KG1 (cell line): Measurements from ENCODE around the gene FNDC3B.
"Not testable (repeated sequence)": the region's sequence is repeated elsewhere in the genome, so short reads cannot be mapped to it uniquely, and the experiment has no call there.

ENCODE experiments used
- DNase-seq: peaks from one replicate; lab custom pipeline; 2025; lab: John Stamatoyannopoulos, UW

The FNDC3B gene

DNA sequence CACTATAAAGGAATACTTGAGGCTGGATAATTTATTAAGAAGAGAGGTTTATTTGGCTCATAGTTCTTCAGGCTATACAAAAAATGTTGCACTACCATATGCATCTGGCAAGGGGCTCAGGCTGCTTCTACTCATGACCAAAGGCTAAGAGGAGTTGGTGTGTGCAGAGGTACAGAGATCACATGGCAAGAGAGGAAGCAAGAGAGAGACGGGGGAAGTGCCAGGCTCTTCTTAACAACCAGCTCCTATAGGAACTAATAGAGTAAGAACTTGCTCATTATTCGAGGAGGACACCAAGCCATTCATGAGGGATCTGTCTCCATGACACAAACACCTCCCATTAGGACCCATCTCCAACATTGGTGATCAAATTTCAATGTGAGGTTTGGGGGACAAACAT lies 6.0 kb upstream of the FNDC3B start:
- no peak for DNase-seq

DNA sequence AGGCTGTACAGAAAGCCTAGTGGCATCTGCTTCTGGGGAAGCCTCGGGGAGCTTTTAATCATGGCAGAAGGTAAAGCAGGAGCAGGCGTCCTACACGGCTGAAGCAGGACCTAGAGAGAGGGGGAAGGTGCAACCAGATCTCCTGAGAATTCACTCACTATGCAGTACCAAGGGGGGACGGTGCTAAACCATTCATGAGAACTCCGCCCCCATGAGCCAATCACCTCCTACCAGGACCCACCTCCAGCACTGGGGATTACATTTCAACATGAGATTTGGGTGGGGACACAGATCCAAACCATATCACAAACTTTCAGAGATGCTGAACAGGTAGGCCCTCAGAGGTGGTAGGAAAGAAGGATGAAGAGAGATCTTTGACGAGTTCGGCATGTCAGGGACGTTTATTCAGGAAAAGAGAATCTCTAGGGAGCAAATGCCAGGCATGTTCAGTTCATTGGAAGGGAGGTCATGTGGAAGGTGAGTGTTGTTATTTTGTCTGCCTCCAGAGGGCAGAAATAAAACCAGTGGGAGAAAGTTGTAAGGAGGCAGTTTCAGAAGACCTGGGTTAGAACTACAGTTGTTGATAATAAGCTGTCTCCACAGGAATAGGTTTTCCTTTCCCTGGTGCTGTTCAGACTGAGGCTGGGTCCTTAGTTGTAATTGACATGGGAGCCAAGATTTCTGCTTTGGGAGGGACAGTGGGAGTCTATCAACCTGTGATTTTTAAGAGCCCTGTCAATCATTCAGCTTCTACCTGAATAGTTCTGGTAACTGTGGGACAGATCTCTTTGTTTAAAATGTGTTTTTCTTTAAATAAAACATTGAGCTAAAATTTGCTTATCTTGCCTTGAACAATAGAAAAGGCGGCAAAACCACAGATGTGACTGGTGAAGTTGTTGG lies 4.3 kb upstream of the FNDC3B start:
- DNase-seq: no peak

DNA sequence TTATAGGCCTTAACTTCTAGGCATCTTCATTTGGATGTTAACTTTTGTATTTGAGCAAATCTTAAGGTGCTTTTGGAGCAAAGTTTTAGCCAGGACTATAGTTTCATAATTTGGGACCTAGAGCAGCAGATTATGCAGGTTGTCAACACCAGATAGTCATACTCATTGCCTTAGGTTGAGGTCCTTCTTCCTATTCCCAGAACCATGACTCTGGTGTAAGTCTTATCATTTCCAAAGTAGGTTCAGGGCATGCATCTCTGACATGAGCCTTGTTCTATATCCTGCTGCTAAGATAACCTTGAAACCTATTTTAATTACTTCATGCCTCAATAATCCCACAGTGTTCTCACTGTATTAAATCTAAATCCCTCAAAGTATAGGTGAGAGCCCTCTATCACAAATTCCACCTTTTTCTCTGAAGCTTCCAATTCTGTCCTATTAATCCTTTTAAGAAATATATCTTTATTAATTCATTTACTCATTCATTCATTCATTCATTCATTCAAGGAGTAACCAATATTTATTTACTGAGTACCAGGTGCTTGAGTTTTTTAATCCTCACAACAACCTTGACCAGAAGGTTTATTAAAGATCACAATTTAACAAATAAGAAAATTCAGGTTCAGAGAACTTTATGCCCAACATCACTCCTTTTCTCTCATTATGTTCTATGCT lies 2.7 kb upstream of the FNDC3B start:
- no peak for DNase-seq

DNA sequence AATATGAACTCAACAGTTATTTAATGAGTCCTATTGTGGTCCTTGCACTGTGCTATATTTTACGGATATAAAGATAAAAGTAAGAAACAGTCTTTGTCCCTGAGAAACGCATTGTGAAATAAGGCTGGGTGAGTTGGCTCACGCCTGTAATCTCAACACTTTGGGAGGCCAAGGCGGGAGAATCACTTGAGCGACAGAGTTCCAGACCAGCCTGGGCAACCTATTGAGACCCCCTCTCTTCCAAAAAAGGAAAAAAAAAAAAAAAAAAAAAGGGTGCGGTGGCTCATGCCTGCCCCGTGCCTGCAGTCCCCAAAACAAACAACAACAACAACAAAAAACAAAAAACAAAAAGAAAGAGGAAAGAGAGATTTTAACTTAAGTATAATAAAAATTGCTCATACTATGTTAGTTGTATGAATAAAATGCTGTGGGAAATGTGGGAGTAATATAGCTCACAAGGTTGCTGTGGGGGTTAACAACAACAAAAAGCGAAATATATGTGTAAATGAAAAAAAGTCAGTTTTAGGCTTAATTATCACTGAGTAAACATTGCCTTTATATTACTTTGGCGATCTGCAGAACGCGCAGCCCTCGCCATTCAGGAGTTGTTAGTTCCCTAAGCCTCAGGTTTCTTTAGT lies 461 bp upstream of the FNDC3B start:
- no peak for DNase-seq

DNA sequence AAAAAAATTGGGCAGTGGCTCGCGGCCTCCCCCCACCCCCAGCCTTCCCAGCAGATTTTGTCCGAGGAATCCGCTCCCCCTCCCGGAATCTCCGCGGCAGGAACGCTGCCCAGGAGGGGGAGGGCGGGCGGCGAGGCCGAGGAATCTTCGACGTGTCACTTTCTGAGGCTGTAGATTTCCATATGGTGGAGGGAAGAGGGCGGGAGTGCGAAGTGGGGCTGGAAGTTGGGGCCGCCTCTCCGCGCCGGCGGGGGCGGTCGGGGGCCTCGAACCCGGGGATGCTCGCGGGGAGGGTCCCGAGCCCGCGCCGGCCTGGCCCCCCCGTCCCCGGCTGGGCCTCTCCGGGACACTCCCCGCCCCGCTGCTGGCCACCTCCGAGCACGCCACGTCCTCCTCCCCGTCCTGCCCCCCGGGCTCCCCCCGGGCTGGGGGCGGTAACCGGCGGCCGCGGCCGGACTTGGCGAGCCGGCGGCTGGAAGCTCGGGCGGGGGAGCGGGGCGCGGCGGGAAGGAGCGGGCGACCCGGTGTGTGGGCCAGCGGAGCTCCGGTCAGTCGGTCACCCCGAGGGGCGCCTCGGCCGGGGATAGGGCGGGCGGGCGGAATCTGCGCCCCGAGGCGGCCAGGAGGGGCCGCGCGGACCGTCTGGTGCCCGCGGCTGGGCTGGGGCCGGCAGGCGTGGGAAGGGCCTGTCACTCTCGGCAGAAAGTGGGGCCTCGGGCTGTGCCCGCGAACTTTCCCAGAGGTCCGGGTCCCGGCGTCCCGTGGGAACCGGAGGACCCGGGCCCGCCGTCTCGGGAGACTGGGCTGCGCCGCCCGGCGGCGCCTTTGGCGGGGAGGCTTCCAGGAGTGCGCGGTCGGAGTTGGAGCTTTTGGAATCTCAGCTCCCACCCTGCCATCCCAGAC lies 951 bp downstream of the FNDC3B start:
- no peak for DNase-seq

DNA sequence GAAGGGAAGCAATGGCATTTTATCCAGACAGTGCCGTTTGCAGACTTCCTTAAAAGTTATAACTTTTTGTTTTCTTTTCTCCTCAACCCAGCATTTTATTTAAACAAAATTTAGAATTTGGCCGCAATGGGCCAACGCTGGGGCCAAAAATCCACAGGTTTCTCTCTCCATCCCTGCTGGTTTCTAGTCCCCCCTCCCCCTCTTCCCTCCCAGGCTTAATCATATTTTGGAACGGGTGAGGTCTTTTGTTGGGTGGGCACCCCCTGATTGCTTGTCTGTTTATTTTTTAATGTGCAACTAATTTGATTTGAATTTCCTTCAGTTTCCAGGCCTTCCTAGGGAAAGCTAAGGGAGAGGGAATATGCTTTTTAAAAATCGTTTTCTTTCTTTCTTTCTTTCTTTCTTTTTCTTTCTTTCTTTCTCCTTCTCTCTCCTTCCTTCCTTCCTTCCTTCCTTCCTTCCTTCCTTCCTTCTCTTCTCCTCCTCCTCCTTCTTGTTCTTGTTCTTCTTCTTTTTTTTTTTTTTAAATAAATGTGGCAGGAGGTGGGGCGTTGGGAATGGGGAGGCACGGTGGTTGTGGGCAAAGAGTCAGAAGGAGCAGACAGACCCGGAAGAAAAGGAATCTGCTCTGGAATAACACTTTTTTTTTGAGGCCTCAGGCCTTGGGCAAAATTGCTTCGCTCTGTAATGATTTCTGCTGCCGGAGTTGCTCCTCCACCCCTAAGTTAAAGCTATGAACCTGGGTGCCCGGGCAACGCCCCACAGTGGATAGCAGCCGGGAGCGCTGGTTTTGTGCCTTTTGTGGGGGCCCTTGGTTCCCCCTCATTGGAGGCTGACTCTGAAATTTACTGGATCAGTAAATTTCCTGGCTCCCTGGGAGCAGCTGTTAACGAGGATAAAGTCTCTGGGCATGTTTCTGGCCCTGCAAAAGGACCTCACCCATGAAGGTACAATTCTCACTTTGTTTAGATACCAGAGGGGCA lies 1.9 kb downstream of the FNDC3B start:
- DNase-seq: no peak

DNA sequence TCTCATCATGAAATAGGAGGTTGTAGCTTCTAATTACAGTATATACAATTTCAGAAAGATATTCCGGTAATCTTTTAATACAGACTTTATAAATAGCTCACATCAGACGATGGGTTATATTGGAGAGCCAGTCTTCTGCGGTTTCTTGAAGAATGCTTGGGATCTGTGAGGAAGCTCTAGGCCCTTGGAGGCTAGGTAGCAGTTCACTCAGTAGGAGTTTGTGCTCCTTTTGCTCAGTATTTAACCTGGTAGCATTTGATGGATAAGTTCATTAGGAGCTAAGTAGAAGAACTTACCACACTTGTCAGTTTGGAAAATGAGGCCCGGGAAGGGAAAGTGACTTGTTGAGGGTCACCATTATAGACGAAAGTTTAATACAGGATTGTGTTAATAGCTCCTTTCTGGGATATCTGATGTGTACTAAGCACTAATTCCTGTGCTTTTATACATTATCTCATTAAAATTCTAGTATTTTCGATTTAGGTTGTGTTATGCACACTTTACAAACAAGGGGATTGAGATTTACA lies 2.8 kb downstream of the FNDC3B start:
- no peak for DNase-seq

DNA sequence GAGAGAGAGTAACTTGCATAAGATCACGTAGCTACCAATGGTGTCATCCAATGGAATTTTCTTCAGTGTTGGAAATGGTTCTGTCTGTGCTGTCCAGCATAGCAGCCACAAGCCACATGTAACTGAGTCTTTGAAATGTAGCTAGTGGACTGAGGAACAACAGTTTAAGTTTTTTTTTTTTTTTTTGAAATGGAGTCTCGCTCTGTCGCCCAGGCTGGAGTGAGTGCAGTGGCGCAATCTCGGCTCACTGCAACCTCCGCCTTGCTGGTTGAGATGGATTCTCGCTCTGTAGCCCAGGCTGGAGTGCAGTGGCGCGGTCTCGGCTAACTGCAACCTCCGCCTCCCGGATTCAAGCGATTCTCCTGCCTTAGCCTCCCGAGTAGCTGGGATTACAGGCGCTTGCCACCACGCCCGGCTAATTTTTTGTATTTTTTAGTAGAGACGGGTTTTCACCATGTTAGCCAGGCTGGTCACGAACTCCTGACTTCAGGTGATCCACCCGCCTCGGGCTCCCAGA lies 3.3 kb downstream of the FNDC3B start:
- not testable (repeated sequence) for DNase-seq

DNA sequence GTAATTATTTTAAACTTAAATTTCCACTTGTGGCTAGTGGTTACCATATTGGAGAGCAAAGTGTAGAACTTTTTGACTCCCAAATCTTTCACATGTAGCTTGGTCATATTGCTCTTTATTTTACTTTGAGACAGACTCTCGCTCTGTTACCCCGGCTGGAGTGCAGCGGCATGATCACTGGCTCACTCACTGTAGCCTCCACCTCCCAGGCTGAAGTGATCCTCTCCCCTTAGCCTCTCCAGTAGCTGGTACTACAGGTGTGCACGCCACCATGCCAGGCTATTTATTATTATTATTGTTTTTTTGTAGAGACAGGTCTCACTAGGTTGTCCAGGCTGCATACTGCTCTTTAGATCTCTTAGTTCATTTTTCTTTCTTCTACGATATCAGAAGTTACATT lies 3.9 kb downstream of the FNDC3B start:
- no peak for DNase-seq

DNA sequence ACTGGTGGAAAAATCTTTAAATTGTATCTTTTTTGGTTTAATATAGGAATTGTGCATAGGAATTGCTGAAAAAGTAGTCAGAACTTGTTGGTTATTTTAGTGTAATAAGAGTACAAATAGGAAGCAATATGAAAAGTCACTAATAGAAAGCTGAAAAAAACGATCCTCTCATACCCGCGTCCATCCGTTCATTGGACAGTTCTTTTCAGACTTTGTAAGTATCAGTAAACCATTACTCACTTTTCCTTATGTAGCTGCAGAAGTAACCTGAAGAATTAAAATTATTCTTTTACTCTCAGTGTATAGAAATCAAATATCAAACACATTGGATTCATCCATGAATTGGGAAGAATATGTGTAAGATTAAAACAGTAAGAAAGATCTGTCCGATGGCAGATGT lies 4.4 kb downstream of the FNDC3B start:
- DNase-seq: no peak

DNA sequence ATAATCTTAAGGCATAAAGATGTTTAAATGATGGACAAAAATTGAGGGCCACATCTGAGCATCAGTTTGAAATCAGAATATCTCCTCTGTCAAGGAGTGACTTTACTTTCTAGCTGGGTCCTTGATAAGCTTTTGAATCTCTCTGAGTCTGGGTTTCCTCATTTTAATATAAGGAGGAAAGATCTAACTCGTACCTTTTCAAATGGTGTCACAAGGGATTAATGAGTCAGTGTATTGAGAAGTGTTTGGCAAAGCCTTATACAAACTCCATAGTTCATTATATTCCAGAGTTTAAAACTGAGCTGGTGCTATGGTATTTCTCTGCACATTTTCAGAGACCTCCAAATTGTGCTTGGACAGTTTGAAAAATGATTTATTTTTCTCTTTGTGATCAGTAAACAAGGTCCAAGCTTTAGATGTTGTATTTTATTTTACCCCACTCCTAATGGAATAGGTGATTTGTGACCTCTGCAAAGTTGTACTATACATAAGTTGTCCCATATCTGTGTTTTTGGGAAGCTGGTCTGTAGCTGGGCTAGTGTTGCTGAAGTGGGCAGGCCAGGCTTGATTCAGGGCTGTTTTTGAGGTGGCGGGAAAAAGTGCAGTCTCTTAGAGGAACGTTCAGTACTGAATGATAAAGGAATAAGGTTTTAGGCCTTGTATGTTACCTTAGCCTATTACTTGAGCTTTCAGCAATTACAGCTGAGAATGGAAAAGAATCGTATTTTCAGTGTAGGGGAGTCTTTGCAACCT lies 5.6 kb downstream of the FNDC3B start:
- no peak for DNase-seq

DNA sequence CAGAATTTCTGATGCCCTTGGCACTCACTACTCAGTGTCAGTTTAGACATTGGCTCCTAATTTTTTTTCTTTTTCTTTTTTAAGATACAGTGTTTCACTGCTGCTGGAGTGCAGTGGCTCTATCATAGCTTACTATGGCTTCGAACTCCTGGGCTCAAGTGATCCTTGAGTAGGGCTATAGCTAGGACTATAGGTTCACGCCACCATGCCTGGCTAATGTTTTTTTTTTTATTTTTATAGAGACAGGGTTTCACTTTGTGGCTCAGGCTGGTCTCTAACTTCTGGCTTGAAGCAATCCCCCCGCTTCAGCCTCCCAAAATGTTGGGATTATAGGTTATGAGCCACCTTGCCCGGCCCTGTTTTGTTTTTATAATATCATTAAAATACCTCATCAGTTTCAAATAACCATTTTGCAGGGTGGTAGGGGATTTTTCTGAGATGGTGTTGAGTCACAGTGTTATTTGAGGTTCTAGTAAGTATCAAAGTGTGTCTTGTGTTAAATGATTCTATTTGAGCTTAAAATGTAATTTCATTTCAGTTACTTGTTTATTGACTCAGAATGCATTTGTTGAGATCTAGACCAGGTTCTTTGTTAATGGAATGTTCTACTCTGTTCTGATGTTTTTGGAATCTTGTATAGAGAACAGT lies 7.0 kb downstream of the FNDC3B start:
- DNase-seq: no peak

DNA sequence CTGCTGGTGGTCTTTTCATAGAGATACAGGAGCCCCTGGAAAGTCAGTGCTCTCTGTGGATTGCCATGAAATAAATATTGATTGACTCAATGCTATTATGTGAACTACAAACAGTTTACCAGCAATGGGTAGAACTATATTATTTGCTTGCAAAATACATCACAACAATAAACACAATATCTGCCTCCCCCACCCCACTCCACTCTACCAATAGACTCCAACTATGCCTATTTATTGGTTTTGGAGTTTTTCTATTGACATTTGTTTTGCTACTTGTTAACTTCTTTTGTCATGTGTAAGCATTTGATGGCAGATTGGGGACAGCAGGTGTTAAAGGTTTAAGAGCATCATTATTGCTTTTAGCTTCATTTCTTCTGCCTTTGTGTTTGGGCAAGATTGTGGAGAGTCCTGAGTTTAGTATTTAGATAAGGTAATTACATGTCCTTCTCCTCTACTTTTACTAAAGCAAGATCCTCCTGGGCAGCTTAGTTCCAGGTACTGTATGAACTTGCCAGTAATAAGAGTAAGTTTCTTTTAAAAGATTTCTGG lies 8.3 kb downstream of the FNDC3B start:
- no peak for DNase-seq

DNA sequence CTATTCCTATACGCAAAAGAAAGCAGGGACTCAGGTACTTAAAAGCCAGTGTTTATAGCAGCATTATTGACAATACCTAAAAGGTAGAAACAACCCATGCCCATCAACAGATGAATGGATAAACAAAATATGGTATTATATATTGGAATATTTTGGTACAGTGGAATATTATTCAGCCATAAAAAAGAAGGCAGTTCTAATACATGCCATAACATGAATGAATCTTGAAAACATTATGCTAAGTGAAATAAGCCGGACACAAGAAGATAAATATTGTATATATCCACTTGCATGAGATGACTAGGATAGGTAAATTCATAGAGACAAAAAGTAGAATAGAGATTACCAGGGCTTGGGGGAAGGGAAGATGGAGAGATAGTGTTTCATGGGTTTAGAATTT lies 9.2 kb downstream of the FNDC3B start:
- DNase-seq: no peak

DNA sequence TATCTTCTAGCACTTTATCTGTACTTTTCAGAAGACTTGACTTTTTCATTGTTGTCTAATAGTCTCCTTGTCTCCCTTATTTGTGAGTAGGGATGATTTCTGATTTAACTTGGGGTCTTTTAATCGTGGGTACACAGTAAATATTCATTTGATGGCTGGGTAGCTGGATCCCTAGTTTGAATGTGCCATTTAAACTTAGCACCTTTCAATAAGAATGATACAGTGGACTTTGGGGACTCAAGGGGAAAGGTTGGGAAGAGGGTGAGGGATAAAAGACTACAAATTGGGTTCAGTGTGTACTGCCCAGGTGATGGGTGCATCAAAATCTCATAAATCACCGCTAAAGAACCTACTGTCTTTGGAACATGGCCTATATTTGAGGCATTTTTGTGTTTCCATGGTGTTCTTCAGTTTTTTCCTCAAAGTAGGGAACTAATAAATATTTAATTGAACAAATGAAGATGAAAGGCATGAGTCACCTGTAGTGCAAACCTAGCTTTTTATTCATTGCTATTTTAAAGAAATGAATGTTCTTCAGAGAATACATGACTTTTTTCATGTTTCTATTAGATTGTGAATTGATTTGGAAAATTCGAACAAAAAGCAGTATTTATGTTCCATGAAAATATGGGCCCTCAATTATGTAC lies 12.1 kb downstream of the FNDC3B start:
- no peak for DNase-seq

DNA sequence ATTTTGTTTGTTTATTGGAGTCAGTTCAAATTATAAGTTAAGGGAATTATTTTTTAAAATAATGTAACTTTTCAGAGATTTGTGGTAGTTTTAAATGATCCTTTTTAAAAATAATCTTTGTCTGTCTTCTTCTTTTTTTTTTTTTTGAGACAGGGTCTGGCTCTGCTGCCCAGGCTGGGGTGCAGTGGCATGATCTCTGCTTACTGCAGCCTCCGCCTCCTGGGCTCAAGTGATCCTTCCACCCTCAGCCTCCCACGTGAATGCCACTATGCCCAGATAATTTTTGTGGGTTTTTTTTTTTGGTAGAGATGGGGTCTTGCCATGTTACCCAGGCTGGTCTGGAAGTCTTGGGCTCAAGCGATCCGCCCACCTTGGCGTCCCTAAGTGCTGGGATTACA lies 12.6 kb downstream of the FNDC3B start:
- no peak for DNase-seq

DNA sequence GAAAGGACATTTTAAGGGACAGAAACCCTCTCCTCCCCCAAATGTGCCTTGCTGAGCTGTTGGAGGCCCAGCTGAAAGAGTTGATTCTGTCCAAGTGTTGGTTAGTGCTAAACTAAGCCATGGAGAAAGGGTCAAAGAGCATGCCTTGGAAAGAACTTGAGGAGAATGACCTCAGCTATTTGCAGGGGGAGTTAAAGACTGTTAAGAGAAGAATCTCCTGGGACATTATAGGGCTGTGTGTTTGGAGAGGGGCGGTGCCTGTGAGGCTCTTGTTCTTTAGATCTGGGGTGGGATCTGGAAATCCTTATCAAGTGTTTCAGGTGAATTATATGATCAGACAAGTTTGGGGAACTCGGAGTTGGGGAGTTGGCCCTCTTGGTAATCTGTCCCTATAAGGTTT lies 13.0 kb downstream of the FNDC3B start:
- no peak for DNase-seq

DNA sequence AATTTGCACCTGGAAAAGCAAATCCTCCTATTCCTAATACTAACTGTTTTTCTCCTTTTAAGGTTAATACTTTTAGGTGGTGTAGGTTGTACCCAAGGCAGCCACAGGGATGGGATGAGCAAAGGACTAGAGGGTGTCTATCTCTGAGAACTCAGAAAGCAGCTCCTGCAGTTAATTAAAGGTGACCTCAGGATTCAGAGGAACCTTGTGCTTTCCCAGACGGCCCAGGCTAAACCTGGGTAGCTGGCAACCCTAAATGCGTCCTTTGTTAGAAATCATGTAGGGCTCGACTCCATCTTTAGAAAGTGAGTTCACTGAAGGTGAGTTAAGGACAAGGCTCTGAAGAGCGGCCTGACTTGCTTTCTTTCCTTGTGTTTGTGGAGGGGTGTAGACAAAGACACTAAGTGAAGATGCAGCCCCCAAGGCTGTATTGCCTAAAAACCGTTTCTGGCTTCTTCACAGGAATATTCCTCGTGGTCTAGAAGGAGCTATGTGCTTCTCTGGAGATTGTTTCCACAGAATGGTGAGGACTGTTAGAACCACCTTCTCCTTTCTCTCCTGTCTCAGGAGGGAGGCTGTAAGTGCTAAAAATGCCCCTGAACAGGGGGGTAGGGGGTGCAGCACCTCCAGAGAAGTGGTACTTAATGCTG lies 14.9 kb downstream of the FNDC3B start:
- no peak for DNase-seq
